ENCODE results near the gene ADAT1.

ADAT1 gene

DNA sequence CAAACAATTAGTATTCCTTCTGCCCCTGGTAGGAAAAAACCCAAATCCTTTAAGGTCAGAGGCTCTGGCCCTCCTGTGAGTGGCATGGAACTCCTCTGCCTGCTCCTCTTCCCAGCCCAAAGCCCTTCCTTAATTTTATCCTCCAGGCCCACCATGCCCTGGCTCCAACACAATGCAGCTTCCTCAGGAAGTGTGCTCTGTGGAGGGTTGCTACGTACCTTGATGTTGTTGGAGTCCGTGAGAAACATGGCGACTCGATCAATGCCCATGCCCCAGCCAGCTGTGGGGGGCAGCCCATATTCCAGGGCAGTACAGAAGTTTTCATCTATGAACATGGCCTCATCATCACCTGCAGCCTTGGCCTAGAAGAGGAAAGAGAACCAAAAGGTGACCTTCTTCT, 5.3 kb upstream of the ADAT1 start:
- H3K9ac ChIP-seq (ENCODE audit: low read length) = no peak overlapping the region
- no peaks in the 10 kb centered on the region for H3K27me3 ChIP-seq (ENCODE audit: low read depth, low read length)
- H3K4me1 ChIP-seq (ENCODE audit: low read length) = peaks cover 2% of the 10 kb centered on the region; the same call in 1 of the 2 replicates
- no peak overlapping the region for H3K27ac ChIP-seq (ENCODE audit: low read length)
- H3K79me2 ChIP-seq (ENCODE audit: low read length) = no peaks in the 10 kb centered on the region
- peaks cover 68% of the 10 kb centered on the region for H3K36me3 ChIP-seq (replicated peaks; ENCODE audit: low read depth, low read length)
- no peaks in the 10 kb centered on the region for H3K9me3 ChIP-seq (ENCODE audit: insufficient read depth, low read length)
- H3K4me3 ChIP-seq (ENCODE audit: low read length) = no peak overlapping the region
- no peaks in the 10 kb centered on the region for H4K20me1 ChIP-seq (ENCODE audit: insufficient read depth, low read length)
- TF ChIP-seq EZH2phosphoT487 (IDR thresholded peaks at IDR 0.05; ENCODE audit: low read depth) = no peak
- TF ChIP-seq, protein P1, sequence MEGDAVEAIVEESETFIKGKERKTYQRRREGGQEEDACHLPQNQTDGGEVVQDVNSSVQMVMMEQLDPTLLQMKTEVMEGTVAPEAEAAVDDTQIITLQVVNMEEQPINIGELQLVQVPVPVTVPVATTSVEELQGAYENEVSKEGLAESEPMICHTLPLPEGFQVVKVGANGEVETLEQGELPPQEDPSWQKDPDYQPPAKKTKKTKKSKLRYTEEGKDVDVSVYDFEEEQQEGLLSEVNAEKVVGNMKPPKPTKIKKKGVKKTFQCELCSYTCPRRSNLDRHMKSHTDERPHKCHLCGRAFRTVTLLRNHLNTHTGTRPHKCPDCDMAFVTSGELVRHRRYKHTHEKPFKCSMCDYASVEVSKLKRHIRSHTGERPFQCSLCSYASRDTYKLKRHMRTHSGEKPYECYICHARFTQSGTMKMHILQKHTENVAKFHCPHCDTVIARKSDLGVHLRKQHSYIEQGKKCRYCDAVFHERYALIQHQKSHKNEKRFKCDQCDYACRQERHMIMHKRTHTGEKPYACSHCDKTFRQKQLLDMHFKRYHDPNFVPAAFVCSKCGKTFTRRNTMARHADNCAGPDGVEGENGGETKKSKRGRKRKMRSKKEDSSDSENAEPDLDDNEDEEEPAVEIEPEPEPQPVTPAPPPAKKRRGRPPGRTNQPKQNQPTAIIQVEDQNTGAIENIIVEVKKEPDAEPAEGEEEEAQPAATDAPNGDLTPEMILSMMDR (IDR thresholded peaks at IDR 0.05; ENCODE audit: low read depth, low read length) = no peak
- H3K4me2 ChIP-seq (ENCODE audit: low read length) = no peak overlapping the region
- H2AFZ ChIP-seq (ENCODE audit: low read depth, low read length) = no peak overlapping the region

DNA sequence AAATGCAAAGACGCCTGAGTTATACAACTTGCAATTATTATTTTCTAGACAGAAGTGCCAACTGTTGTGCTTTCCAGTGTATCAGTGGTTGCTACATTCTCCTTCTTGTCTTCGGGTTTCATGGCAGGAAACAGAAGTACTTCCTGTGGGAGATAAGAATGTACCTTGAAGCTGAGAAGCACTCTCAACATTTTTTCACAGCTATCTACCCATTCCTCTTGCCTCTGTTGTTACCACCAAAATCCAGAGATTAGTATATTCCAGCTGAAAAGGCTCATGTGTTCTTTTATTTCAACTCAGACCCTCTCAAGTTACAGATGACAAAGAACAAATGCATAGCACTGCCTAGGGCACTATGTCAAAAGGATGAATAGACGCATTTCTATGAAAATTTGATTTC, 4.8 kb upstream of the ADAT1 start:
- no peaks in the 10 kb centered on the region for H3K9me3 ChIP-seq (ENCODE audit: insufficient read depth, low read length)
- H3K4me2 ChIP-seq (ENCODE audit: low read length) = no peak overlapping the region
- H3K4me1 ChIP-seq (ENCODE audit: low read length) = peaks cover 3% of the 10 kb centered on the region; the same call in 1 of the 2 replicates

DNA sequence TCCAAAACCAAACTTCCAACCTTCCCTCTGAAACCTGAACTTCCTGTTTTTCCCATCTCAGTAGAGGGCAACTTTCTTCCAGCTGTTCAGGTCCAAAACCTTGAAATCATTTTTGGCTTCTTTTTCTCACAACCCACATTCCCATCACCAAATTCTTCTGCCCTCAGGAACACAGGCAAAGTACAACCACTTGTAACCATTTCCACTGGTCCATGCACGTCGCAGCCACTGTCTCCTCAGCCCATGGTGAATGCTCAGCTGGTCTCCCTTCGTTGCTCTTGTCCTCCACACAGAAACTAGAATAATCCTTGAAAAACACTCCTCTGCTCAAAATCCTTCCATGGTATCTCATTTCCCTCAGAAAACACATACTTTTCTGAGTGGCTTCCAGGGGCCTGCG, 3.7 kb upstream of the ADAT1 start:
- peaks cover 8% of the 10 kb centered on the region for H3K4me1 ChIP-seq (ENCODE audit: low read length)
- H3K79me2 ChIP-seq (ENCODE audit: low read length) = peaks cover 11% of the 10 kb centered on the region
- H2AFZ ChIP-seq (ENCODE audit: low read depth, low read length) = no peak overlapping the region
- H3K4me2 ChIP-seq (ENCODE audit: low read length) = no peak overlapping the region
- H3K27me3 ChIP-seq (ENCODE audit: low read depth, low read length) = no peaks in the 10 kb centered on the region
- H4K20me1 ChIP-seq (ENCODE audit: insufficient read depth, low read length) = no peaks in the 10 kb centered on the region
- H3K36me3 ChIP-seq (replicated peaks; ENCODE audit: low read depth, low read length) = peaks cover 59% of the 10 kb centered on the region
- H3K9me3 ChIP-seq (ENCODE audit: insufficient read depth, low read length) = no peaks in the 10 kb centered on the region
- TF ChIP-seq EZH2phosphoT487 (IDR thresholded peaks at IDR 0.05; ENCODE audit: low read depth) = no peak
- TF ChIP-seq, protein P1 (IDR thresholded peaks at IDR 0.05; ENCODE audit: low read depth, low read length) = no peak
- no peak overlapping the region for H3K4me3 ChIP-seq (ENCODE audit: low read length)
- no peak overlapping the region for H3K27ac ChIP-seq (ENCODE audit: low read length)
- H3K9ac ChIP-seq (ENCODE audit: low read length) = no peak overlapping the region

More for the DNA sequence above, 4.8 kb upstream of the ADAT1 start:
- H3K4me3 ChIP-seq (ENCODE audit: low read length) = no peak overlapping the region
- H2AFZ ChIP-seq (ENCODE audit: low read depth, low read length) = no peak overlapping the region
- no peak overlapping the region for H3K27ac ChIP-seq (ENCODE audit: low read length)
- no peaks in the 10 kb centered on the region for H4K20me1 ChIP-seq (ENCODE audit: insufficient read depth, low read length)
- H3K36me3 ChIP-seq (replicated peaks; ENCODE audit: low read depth, low read length) = peaks cover 66% of the 10 kb centered on the region
- no peaks in the 10 kb centered on the region for H3K27me3 ChIP-seq (ENCODE audit: low read depth, low read length)
- peaks cover under 1% of the 10 kb centered on the region; the same call in 1 of the 2 replicates for H3K79me2 ChIP-seq (ENCODE audit: low read length)
- TF ChIP-seq, protein P1 (IDR thresholded peaks at IDR 0.05; ENCODE audit: low read depth, low read length) = no peak
- TF ChIP-seq EZH2phosphoT487 (IDR thresholded peaks at IDR 0.05; ENCODE audit: low read depth) = no peak
- no peak overlapping the region for H3K9ac ChIP-seq (ENCODE audit: low read length)

DNA sequence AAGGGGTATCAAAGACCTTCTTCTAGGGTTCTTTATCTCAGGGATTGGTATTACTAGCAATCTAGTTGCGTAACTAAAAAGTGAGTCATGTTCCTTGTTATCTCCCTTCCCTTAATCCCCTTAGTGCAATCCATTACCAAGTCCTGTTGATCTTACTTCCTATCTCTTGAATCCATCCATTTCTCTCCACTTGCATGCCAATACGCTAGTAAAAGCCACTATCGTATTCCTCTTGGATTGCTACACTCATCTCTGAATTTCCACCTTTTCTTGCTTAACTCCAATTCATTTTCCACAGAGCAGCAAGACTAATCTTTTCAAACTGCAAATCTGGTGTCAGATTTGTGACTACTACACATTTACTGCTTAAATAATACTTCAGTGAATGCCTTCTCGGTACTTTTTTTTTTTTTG, 1.8 kb upstream of the ADAT1 start:
- H3K36me3 ChIP-seq (replicated peaks; ENCODE audit: low read depth, low read length) = peaks cover 50% of the 10 kb centered on the region
- no peak for TF ChIP-seq EZH2phosphoT487 (IDR thresholded peaks at IDR 0.05; ENCODE audit: low read depth)
- TF ChIP-seq, protein P1 (IDR thresholded peaks at IDR 0.05; ENCODE audit: low read depth, low read length) = no peak
- H3K9me3 ChIP-seq (ENCODE audit: insufficient read depth, low read length) = no peaks in the 10 kb centered on the region
- no peak overlapping the region for H3K4me2 ChIP-seq (ENCODE audit: low read length)
- no peaks in the 10 kb centered on the region for H3K27me3 ChIP-seq (ENCODE audit: low read depth, low read length)
- no peak overlapping the region for H3K9ac ChIP-seq (ENCODE audit: low read length)
- H3K79me2 ChIP-seq (ENCODE audit: low read length) = peaks cover 13% of the 10 kb centered on the region
- no peak overlapping the region for H3K4me3 ChIP-seq (ENCODE audit: low read length)
- no peak overlapping the region for H2AFZ ChIP-seq (ENCODE audit: low read depth, low read length)
- H3K4me1 ChIP-seq (ENCODE audit: low read length) = peaks cover 11% of the 10 kb centered on the region
- H4K20me1 ChIP-seq (ENCODE audit: insufficient read depth, low read length) = no peaks in the 10 kb centered on the region
- H3K27ac ChIP-seq (ENCODE audit: low read length) = no peak overlapping the region
